GM13977 (cell line): ENCODE measurements around the gene TNXB.

ENCODE experiments used
- DNase-seq: peaks from one replicate; pipeline ENCODE4 v3.0.0; 2012; ENCODE audit warnings: low spot score
- CTCF ChIP-seq: IDR thresholded peaks from 2 replicates; pipeline ENCODE4 v1.5.1; 2012; ENCODE audit warnings: mild to moderate bottlenecking, control low read depth; ENCODE audit not compliant: insufficient read depth; ENCODE audit errors: extremely low read depth, missing control alignments
- in situ Hi-C: fragments of 300-500 bp; cut with MboI; formaldehyde crosslinking; loops from one replicate; pipeline ENCODE4 v1.12.0; 2022; ENCODE audit warnings: low sequenced_read_pairs, low pct_unique_long_range_greater_than_20kb, mixed read lengths, inconsistent platforms; ENCODE audit not compliant: unreplicated experiment

TNXB gene

GRCh38 chr6:32127717-32128592, 18.8 kb upstream of the TNXB start, which contains the start of gene ATF6B:
Gene ATF6B (minus strand): TSS chr6:32128246. CDS start chr6:32128207, 39 bp downstream.
- DNase-seq, result peak; percentile 98
- no peak for TF ChIP-seq CTCF
- in situ Hi-C loops, result no loop called here

GRCh38 chr6:32127409-32127716, 18.2 kb upstream of the TNXB start:
- TF ChIP-seq CTCF, result no peak
- in situ Hi-C loops, result no loop called here
- DNase-seq, result no peak

DNA sequence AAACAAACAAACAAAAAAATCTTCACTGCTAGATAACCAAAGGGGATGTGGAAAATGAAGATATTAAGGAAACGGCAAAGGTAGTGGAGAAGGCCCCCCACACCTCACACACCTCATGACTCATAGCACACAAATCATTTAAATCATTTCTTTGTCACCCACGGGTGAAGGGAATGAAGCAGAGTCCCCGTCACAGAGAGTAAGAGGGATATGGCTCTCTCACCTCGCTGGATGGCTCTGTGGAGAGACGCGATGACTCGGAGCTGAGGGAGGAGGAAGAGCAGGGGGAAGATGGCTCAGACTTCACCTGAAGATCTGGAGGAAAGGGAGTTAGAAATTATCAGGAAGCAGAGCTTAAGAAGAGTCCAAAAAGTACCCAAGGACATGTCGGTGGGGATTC, 17.7 kb upstream of the TNXB start:
- TF ChIP-seq CTCF, result no peak
- DNase-seq, result no peak
- in situ Hi-C loops, result no loop called here

DNA sequence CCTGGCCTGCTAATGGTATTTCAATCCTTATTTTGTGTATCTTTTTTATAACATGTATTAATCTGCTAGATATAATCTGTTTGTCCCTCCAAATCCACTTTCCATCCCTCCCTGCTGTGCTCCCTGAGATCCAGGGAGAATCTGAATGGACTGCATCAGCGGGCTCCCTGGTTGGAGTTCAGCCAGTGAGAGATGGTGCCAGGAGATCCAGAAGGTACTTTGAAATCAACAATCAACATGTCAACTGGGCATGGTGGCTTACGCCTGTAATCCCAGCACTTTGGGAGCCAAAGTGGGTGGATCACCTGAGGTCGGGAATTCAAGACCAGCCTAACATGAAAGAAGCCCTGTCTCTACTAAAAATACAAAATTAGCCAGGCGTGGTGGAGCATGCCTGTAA, 14.5 kb upstream of the TNXB start:
- no peak for TF ChIP-seq CTCF
- DNase-seq, result no peak
- in situ Hi-C loops, result no loop called here

- no peak for DNase-seq
- in situ Hi-C loops, result no loop called here
- no peak for TF ChIP-seq CTCF
Observed at GRCh38 chr6:32120573-32121059, 11.5 kb upstream of the TNXB start.

DNA sequence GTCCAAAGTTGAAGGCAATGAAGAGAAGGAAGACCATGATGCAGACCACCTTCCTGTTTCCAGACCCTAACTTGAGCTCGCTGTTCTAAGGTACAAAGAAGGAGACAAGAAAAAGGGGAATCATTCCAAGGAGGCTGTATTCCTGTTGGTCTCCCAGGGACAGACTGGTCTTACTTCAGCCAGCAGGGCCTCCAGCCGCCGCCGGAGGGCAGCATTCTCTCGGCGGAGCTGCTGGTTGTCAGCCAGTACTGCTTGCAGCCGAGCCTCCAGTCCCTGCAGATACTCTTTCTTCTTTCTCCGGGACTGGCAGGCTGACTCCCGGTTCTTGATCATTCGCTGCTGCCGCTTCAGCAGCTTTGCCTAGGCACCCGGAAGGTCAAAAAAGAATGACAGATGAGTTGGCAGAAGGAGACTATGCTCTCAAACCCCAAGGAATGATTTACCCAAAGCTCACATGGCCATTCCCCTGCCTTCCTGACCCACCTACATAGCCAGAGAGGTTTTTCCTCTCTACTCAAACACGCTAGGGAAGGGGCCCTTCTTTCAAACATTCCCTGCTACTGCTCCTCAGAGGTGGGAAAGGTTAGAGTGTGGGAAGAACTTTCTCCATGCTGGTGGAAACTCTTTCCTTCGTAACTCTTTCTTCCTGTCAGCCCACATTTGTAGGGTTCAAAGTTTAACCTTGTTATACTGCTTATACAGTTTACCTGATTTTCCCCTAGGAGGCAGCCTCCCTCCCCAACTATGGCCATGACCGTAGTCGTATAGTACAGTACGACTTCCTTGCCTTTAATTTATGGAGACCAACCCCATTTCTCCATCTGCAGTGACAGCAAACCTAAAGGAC, 9.9 kb upstream of the TNXB start:
- in situ Hi-C loops, result no loop called here
- peak; percentile 91 for TF ChIP-seq CTCF
- DNase-seq, result peak; percentile 83
